Neural cell (in vitro differentiated cells): ENCODE data around the gene SH3TC2.

ENCODE experiments used
- CTCF ChIP-seq: fragments of 450-650 bp; IDR thresholded peaks from 2 replicates; pipeline ENCODE4 v1.5.1; 2014; ENCODE audit warnings: antibody characterized with exemption, mild to moderate bottlenecking, moderate library complexity; ENCODE audit not compliant: poor library complexity, severe bottlenecking
- EZH2 ChIP-seq: fragments of 200-600, 300-800 bp; shearing (Covaris generic), sonication (generic); IDR thresholded peaks from 2 replicates; pipeline ENCODE4 v1.6.1; 2014; ENCODE audit warnings: antibody characterized with exemption, low read length, borderline replicate concordance, mild to moderate bottlenecking; ENCODE audit not compliant: insufficient read depth, poor library complexity, severe bottlenecking
- POLR2AphosphoS5 ChIP-seq: IDR thresholded peaks from 2 replicates; pipeline ENCODE4 v1.6.1; 2012

GRCh38 chr5:149100331-149100730 is 37.5 kb upstream of the SH3TC2 start:
- TF ChIP-seq CTCF, result no peak
- no peak for TF ChIP-seq EZH2
- TF ChIP-seq POLR2AphosphoS5, result no peak
